ENCODE results near the gene SMARCC2. TPM values are rescaled to one million over a fixed set of nuclear protein-coding genes. Genes with fewer than 3 reads are reported as not detected.
A peak's percentile ranks its signal among the peaks of the same experiment; 100 is the strongest.

The SMARCC2 gene
- total and polyA plus RNA-seq, 2 donors (not counting 1 experiment from before 2014, with no cell fraction given): 60.2 to 70.8 TPM

GRCh38 chr12:56154818-56155217, 34.5 kb downstream of the SMARCC2 start:
- no peak overlapping the region for H3K27ac ChIP-seq (ENCODE audit: insufficient read depth, low read length)
- TF ChIP-seq CTCF (conservative IDR thresholded peaks at IDR 0.05 in 1 of 2, IDR thresholded peaks at IDR 0.05 in 1 of 2; ENCODE audit: low read depth in 1 of 2, low read length in 2 of 2): no peak
- TF ChIP-seq EZH2 (IDR thresholded peaks at IDR 0.05; ENCODE audit: low read length, missing control alignments): no peak
- peaks cover 22% of the 10 kb centered on the region for H3K79me2 ChIP-seq (ENCODE audit: control insufficient read depth, insufficient read depth, low read length)
- no peak overlapping the region for H2AFZ ChIP-seq (ENCODE audit: low read length)
- no peaks in the 10 kb centered on the region for H3K27me3 ChIP-seq (ENCODE audit: control insufficient read depth, insufficient read depth, low read length)
- H4K20me1 ChIP-seq (ENCODE audit: control insufficient read depth, extremely low read depth, insufficient read depth, low read length): no peaks in the 10 kb centered on the region
- H3K36me3 ChIP-seq (ENCODE audit: control insufficient read depth, insufficient read depth, low read length): peaks cover 4% of the 10 kb centered on the region
- no peaks in the 10 kb centered on the region for H3K9me3 ChIP-seq (ENCODE audit: control insufficient read depth, insufficient read depth, low read depth, low read length)
- H3K9ac ChIP-seq (ENCODE audit: insufficient read depth, low read length): no peak overlapping the region
- H3K4me3 ChIP-seq (replicated peaks in 1 of 4; ENCODE audit: control extremely low read depth in 1 of 4, insufficient read depth in 1 of 4, low read depth in 3 of 4, low read length in 4 of 4): no peak overlapping the region
- no peak overlapping the region for H3K4me2 ChIP-seq (ENCODE audit: extremely low read depth, insufficient read depth, low read length)
- H3K4me1 ChIP-seq (ENCODE audit: control insufficient read depth, extremely low read depth, insufficient read depth, low read length): peaks cover 16% of the 10 kb centered on the region
- no peak for DNase-seq (ENCODE audit: low read depth in 2 of 2)

GRCh38 chr12:56154246-56154771, 35.0 kb downstream of the SMARCC2 start:
- Histone ChIP-seq H3K9ac (ENCODE audit: insufficient read depth, low read length) (no peak overlapping the region), H4K20me1 (ENCODE audit: control insufficient read depth, extremely low read depth, insufficient read depth, low read length) (no peaks in the 10 kb centered on the region), H3K27me3 (ENCODE audit: control insufficient read depth, insufficient read depth, low read length) (no peaks in the 10 kb centered on the region), H2AFZ (ENCODE audit: low read length) (no peak overlapping the region), H3K36me3 (ENCODE audit: control insufficient read depth, insufficient read depth, low read length) (no peaks in the 10 kb centered on the region), H3K4me3 (replicated peaks in 1 of 4; ENCODE audit: control extremely low read depth in 1 of 4, insufficient read depth in 1 of 4, low read depth in 3 of 4, low read length in 4 of 4) (no peak overlapping the region), H3K4me2 (ENCODE audit: extremely low read depth, insufficient read depth, low read length) (peak overlapping the region; percentile 2), H3K27ac (ENCODE audit: insufficient read depth, low read length) (no peak overlapping the region), H3K4me1 (ENCODE audit: control insufficient read depth, extremely low read depth, insufficient read depth, low read length) (peaks cover 16% of the 10 kb centered on the region), H3K79me2 (ENCODE audit: control insufficient read depth, insufficient read depth, low read length) (peaks cover 17% of the 10 kb centered on the region), H3K9me3 (ENCODE audit: control insufficient read depth, insufficient read depth, low read depth, low read length) (no peaks in the 10 kb centered on the region)
- TF ChIP-seq EZH2 (IDR thresholded peaks at IDR 0.05; ENCODE audit: low read length, missing control alignments) (no peak), CTCF (conservative IDR thresholded peaks at IDR 0.05 in 1 of 2, IDR thresholded peaks at IDR 0.05 in 1 of 2; ENCODE audit: low read depth in 1 of 2, low read length in 2 of 2) (no peak)
- no peak for DNase-seq (ENCODE audit: low read depth in 2 of 2)

GRCh38 chr12:56153678-56154065, 35.6 kb downstream of the SMARCC2 start:
- Histone ChIP-seq H4K20me1 (ENCODE audit: control insufficient read depth, extremely low read depth, insufficient read depth, low read length) (no peaks in the 10 kb centered on the region), H3K36me3 (ENCODE audit: control insufficient read depth, insufficient read depth, low read length) (no peaks in the 10 kb centered on the region), H3K27me3 (ENCODE audit: control insufficient read depth, insufficient read depth, low read length) (no peaks in the 10 kb centered on the region), H3K4me3 (replicated peaks in 1 of 4; ENCODE audit: control extremely low read depth in 1 of 4, insufficient read depth in 1 of 4, low read depth in 3 of 4, low read length in 4 of 4) (peak overlapping the region in 1 of 4 experiments; percentile 83), H3K27ac (ENCODE audit: insufficient read depth, low read length) (no peak overlapping the region), H2AFZ (ENCODE audit: low read length) (no peak overlapping the region), H3K9ac (ENCODE audit: insufficient read depth, low read length) (no peak overlapping the region), H3K9me3 (ENCODE audit: control insufficient read depth, insufficient read depth, low read depth, low read length) (no peaks in the 10 kb centered on the region), H3K4me1 (ENCODE audit: control insufficient read depth, extremely low read depth, insufficient read depth, low read length) (peaks cover 16% of the 10 kb centered on the region), H3K4me2 (ENCODE audit: extremely low read depth, insufficient read depth, low read length) (peak overlapping the region; percentile 86), H3K79me2 (ENCODE audit: control insufficient read depth, insufficient read depth, low read length) (peaks cover 10% of the 10 kb centered on the region)
- TF ChIP-seq EZH2 (IDR thresholded peaks at IDR 0.05; ENCODE audit: low read length, missing control alignments) (no peak), CTCF (conservative IDR thresholded peaks at IDR 0.05 in 1 of 2, IDR thresholded peaks at IDR 0.05 in 1 of 2; ENCODE audit: low read depth in 1 of 2, low read length in 2 of 2) (no peak)
- no peak for DNase-seq (ENCODE audit: low read depth in 2 of 2)

Data from fibroblast of lung (primary cell).